SU-DHL-6 (cell line): ENCODE data around the gene ADAM17.

Experiments used
- EZH2phosphoT487 ChIP-seq: fragments of 200-600 bp; sonication (generic), shearing (Covaris generic); conservative IDR thresholded peaks from 2 replicates; pipeline ENCODE4 v1.6.1; 2018; ENCODE audit warnings: mild to moderate bottlenecking, antibody characterized with exemption, low read length, moderate library complexity, mixed read lengths
- TF ChIP-seq, protein P1 (sequence below): fragments of 200-600 bp; sonication (generic); IDR thresholded peaks from one replicate; pipeline ENCODE4 v1.5.1; 2017; ENCODE audit warnings: antibody characterized with exemption, mild to moderate bottlenecking, low read length, moderate library complexity; ENCODE audit not compliant: insufficient read depth, poor library complexity, severe bottlenecking

DNA sequence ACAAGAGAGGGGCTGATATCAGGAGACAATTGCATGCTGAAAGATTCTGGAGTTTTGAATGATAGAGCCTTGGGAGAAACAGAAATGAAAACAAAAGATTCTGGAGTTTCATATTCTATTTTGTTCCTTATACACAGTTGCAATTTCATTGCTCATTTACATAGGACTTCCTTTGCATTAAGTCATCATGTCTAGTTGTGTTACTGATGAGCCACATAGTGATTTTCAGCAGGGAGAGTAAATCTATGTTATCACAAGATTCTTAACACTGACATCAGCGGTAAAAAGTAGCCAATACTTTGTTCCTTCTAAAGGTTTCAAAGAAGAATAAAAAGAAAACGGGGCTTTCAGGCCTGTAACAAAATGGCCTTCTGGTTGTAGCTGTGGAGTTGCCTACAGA lies 7.1 kb downstream of the ADAM17 start:
- TF ChIP-seq, protein P1, sequence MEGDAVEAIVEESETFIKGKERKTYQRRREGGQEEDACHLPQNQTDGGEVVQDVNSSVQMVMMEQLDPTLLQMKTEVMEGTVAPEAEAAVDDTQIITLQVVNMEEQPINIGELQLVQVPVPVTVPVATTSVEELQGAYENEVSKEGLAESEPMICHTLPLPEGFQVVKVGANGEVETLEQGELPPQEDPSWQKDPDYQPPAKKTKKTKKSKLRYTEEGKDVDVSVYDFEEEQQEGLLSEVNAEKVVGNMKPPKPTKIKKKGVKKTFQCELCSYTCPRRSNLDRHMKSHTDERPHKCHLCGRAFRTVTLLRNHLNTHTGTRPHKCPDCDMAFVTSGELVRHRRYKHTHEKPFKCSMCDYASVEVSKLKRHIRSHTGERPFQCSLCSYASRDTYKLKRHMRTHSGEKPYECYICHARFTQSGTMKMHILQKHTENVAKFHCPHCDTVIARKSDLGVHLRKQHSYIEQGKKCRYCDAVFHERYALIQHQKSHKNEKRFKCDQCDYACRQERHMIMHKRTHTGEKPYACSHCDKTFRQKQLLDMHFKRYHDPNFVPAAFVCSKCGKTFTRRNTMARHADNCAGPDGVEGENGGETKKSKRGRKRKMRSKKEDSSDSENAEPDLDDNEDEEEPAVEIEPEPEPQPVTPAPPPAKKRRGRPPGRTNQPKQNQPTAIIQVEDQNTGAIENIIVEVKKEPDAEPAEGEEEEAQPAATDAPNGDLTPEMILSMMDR: no peak
- TF ChIP-seq EZH2phosphoT487: no peak
